Measurements from ENCODE around the gene L1CAM. TPM values are rescaled to one million over a fixed set of nuclear protein-coding genes. Genes with fewer than 3 reads are reported as not detected.
A peak's percentile ranks its signal among the peaks of the same experiment; 100 is the strongest.

L1CAM gene
- total and polyA plus RNA-seq, 2 of the 8 experiments (the other 6 are each of a cell fraction or from before 2014, with no cell fraction given) = 11.0 to 43.0 TPM

DNA sequence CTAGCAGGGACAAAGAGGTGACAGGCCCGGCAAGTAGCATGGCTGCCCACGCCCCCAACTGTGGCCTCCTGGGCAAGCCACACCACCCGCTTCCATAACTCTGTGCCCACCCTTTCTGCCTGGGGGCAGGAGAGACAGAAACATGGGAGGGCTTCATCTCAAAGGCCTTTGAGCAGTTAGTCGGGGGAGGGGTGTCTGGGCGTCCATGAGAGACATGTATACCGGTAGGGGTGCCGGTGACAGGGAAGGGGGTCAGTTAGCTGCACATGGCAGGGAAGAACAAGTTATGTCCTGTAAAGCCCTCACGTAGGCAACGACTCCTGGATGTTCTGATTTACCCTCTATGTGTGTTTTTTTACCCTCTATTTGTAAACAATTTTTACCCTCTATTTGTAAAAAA is 64.9 kb downstream of the L1CAM start:
- no peaks in the 10 kb centered on the region for H3K9me3 ChIP-seq (ENCODE audit: insufficient read depth in 2 of 2, low read depth in 1 of 2, low read length in 1 of 2)
- H3K4me2 ChIP-seq (ENCODE audit: insufficient read depth in 1 of 2, low read depth in 2 of 2, low read length in 2 of 2) = no peak overlapping the region
- ChIA-PET POLR2A (ENCODE audit: partially characterized antibody) (interaction anchor here (1.4 to 3.6 kb wide), 5 partner anchors 12 to 58 kb away, joined by 3 to 14 read pairs (median 4); no protein-coding TSS in a partner anchor), CTCF (ENCODE audit: partially characterized antibody) (interaction anchor here (0.7 to 1.0 kb wide), 2 partner anchors 23 to 27 kb away, joined by 3 read pairs; no protein-coding TSS in a partner anchor)
- H2BK15ac ChIP-seq (ENCODE audit: low read length) = no peak overlapping the region
- no peak overlapping the region for H2AFZ ChIP-seq (ENCODE audit: low read length)
- H2BK5ac ChIP-seq (ENCODE audit: low read depth, low read length) = no peak overlapping the region
- no peak for TF ChIP-seq TCF12 (IDR thresholded peaks at IDR 0.05; ENCODE audit: low read depth, low read length)
- no peak for TF ChIP-seq JUN (IDR thresholded peaks at IDR 0.05; ENCODE audit: low read depth, low read length)
- no peak for TF ChIP-seq KDM4A (IDR thresholded peaks at IDR 0.05; ENCODE audit: low read depth, low read length, severe bottlenecking)
- no peak for TF ChIP-seq RBBP5 (IDR thresholded peaks at IDR 0.05; ENCODE audit: borderline replicate concordance, low read depth, low read length)
- no peak for TF ChIP-seq EP300 (IDR thresholded peaks at IDR 0.05; ENCODE audit: borderline replicate concordance in 1 of 2, low read depth in 2 of 2, low read length in 2 of 2)
- no peak for TF ChIP-seq SP4 (IDR thresholded peaks at IDR 0.05; ENCODE audit: low read length)
- no peak for TF ChIP-seq RAD21 (IDR thresholded peaks at IDR 0.05 in 1 of 2, conservative IDR thresholded peaks at IDR 0.05 in 1 of 2; ENCODE audit: low read depth in 2 of 2, low read length in 2 of 2)
- H4K91ac ChIP-seq (replicated peaks; ENCODE audit: insufficient read length, low read length) = no peak overlapping the region
- peaks cover 6 to 26% (median 13%) of the 10 kb centered on the region in 4 experiments for H3K4me1 ChIP-seq (replicated peaks in 1 of 4; ENCODE audit: control insufficient read depth in 3 of 4, insufficient read depth in 4 of 4, low read length in 3 of 4)
- no peak overlapping the region for H2AK5ac ChIP-seq (ENCODE audit: low read depth, low read length)
- H3K23me2 ChIP-seq (ENCODE audit: low read depth, low read length) = peaks cover 2% of the 10 kb centered on the region; the same call in 1 of the 2 replicates
- H3K36me3 ChIP-seq (ENCODE audit: control insufficient read depth in 2 of 4, insufficient read depth in 4 of 4, low read length in 3 of 4) = no peaks in the 10 kb centered on the region; a peak in 1 of 8 replicates
- no peak overlapping the region for H3K18ac ChIP-seq (ENCODE audit: extremely low read depth, low read length)
- H4K20me1 ChIP-seq (replicated peaks in 1 of 2; ENCODE audit: control insufficient read depth in 1 of 2, insufficient read depth in 2 of 2, low read length in 2 of 2) = peaks cover 0 to 10% of the 10 kb centered on the region in 2 experiments
- DNase-seq (ENCODE audit: low read depth in 1 of 2, low spot score in 2 of 2) = no peak
- H3K27me3 ChIP-seq (replicated peaks in 1 of 4; ENCODE audit: control insufficient read depth in 3 of 4, extremely low read depth in 1 of 4, insufficient read depth in 3 of 4, low read length in 3 of 4) = no peaks in the 10 kb centered on the region
- no peak overlapping the region for H3K4ac ChIP-seq (replicated peaks; ENCODE audit: insufficient read length, low read depth, low read length)
- no peak overlapping the region for H2BK12ac ChIP-seq (ENCODE audit: low read depth, low read length)
- no peak overlapping the region for H2BK120ac ChIP-seq (replicated peaks; ENCODE audit: low read depth, low read length)
- no peak overlapping the region for H3K14ac ChIP-seq (ENCODE audit: insufficient read length)
- no peak overlapping the region for H3K56ac ChIP-seq (replicated peaks; ENCODE audit: insufficient read length, low read depth, low read length)
- 73% methylated on average over 9 of the region's 9 CpGs; no CpG with 5 or more reads in 1 of the 2 experiments for WGBS, 2 experiments (ENCODE audit: extremely low coverage in 1 of 2, insufficient coverage in 1 of 2, insufficient read length in 1 of 2, insufficient replicate concordance in 2 of 2, low coverage in 1 of 2, low lambda C conversion rate in 2 of 2, missing lambda C conversion rate in 1 of 2)
- peaks cover 2% of the 10 kb centered on the region; the same call in 1 of the 2 replicates for H3K79me1 ChIP-seq (ENCODE audit: low read depth, low read length)
- no peak overlapping the region for H3K27ac ChIP-seq (ENCODE audit: low read depth, low read length)
- H4K8ac ChIP-seq (ENCODE audit: extremely low read depth, insufficient read depth, low read length) = peak overlapping the region; percentile 51; the same call in 1 of the 2 replicates
- no peak overlapping the region for H3K4me3 ChIP-seq (ENCODE audit: extremely low read depth in 1 of 4, insufficient read depth in 2 of 4, low read depth in 3 of 4, low read length in 4 of 4)
- no peak overlapping the region for H3K23ac ChIP-seq (ENCODE audit: insufficient read length)
- H4K5ac ChIP-seq (ENCODE audit: insufficient read length, low read depth, low read length) = no peak overlapping the region
- no peak overlapping the region for H3K9ac ChIP-seq (replicated peaks in 1 of 4; ENCODE audit: extremely low read depth in 1 of 4, low read depth in 3 of 4, low read length in 3 of 4)
- H2BK20ac ChIP-seq (ENCODE audit: low read length) = no peak overlapping the region
- FAIRE-seq = no peak
- H3K79me2 ChIP-seq (ENCODE audit: control insufficient read depth in 1 of 2, insufficient read depth in 2 of 2, low read length in 2 of 2) = peaks cover 30 to 81% of the 10 kb centered on the region in 2 experiments
